ENCODE data around the gene IQSEC1. TPM values are rescaled to one million over a fixed set of nuclear protein-coding genes. Genes with fewer than 3 reads are reported as not detected.
A peak's percentile ranks its signal among the peaks of the same experiment; 100 is the strongest.

Gene IQSEC1
- total and polyA plus RNA-seq, 9 of the 15 experiments (the other 6 are each of a cell fraction or from before 2014, with no cell fraction given) = 0.56 to 39.0 (median 6.8) TPM

- H2AFZ ChIP-seq (ENCODE audit: low read depth, low read length) = no peak overlapping the region
- TF ChIP-seq KHSRP (IDR thresholded peaks at IDR 0.05) (no peak), TAF15 (IDR thresholded peaks at IDR 0.05; ENCODE audit: low read depth, low read length) (no peak), ZNF324 (CRISPR knock-in tag; IDR thresholded peaks at IDR 0.05) (no peak), ZC3H8 (IDR thresholded peaks at IDR 0.05) (no peak), ARID1B (IDR thresholded peaks at IDR 0.05) (peak; percentile 94), KLF13 (tag; IDR thresholded peaks at IDR 0.05; ENCODE audit: borderline replicate concordance, low read depth) (no peak), ZNF347 (CRISPR knock-in tag; IDR thresholded peaks at IDR 0.05; ENCODE audit: low read depth) (no peak), ZNF354B (CRISPR knock-in tag; IDR thresholded peaks at IDR 0.05) (no peak), NFYB (IDR thresholded peaks at IDR 0.05; ENCODE audit: extremely low read depth, insufficient read length) (no peak), ZNF384 (IDR thresholded peaks at IDR 0.05; ENCODE audit: low read depth, low read length) (no peak), MTA2 (IDR thresholded peaks at IDR 0.05; ENCODE audit: low read depth) (peak; percentile 64), MYNN (IDR thresholded peaks at IDR 0.05) (0 out of 2 replicates have a peak, but pooled peaks have one; percentile 54), MYNN (CRISPR knock-in tag; IDR thresholded peaks at IDR 0.05) (no peak), RAD21 (CRISPR knock-in tag; conservative IDR thresholded peaks at IDR 0.05 in 1 of 2, IDR thresholded peaks at IDR 0.05 in 1 of 2) (peak; percentile 5 to 12; a peak in 1 of 4 replicates), ZNF311 (CRISPR knock-in tag; IDR thresholded peaks at IDR 0.05) (no peak; the same call in 1 of the 2 replicates), TEAD4 (IDR thresholded peaks at IDR 0.05; ENCODE audit: low read length) (peak; percentile 94), TEAD4 (CRISPR knock-in tag; IDR thresholded peaks at IDR 0.05; ENCODE audit: borderline replicate concordance) (no peak), CBFA2T2 (conservative IDR thresholded peaks at IDR 0.05) (peak; percentile 88), RUNX1 (IDR thresholded peaks at IDR 0.05; ENCODE audit: low read depth) (peak; percentile 93), TEAD2 (tag; IDR thresholded peaks at IDR 0.05) (no peak), MLLT1 (IDR thresholded peaks at IDR 0.05) (peak in 1 of 2 experiments; percentile 83; a peak in 2 of 4 replicates), SMARCC2 (IDR thresholded peaks at IDR 0.05; ENCODE audit: low read depth) (peak; percentile 55; the same call in 1 of the 2 replicates), TSC22D4 (tag; IDR thresholded peaks at IDR 0.05) (no peak), MYC (IDR thresholded peaks at IDR 0.05; ENCODE audit: low read depth, low read length) (no peak), MYC (CRISPR knock-in tag; IDR thresholded peaks at IDR 0.05; ENCODE audit: borderline replicate concordance, low read depth) (no peak), HLTF (IDR thresholded peaks at IDR 0.05) (no peak)
Observed at GRCh38 chr3:13007251-13007941, 65.8 kb downstream of the IQSEC1 start.

More at GRCh38 chr3:13007251-13007941, 65.8 kb downstream of the IQSEC1 start:
- Histone ChIP-seq H4K20me1 (replicated peaks; ENCODE audit: control insufficient read depth, insufficient read depth, low read length) (0 out of 2 replicates have a peak, but pooled peaks cover 4% of the 10 kb centered on the region), H3K36me3 (ENCODE audit: control insufficient read depth, insufficient read depth, low read length) (no peaks in the 10 kb centered on the region), H3K9me3 (replicated peaks; ENCODE audit: control insufficient read depth, insufficient read depth, low read depth, low read length) (no peaks in the 10 kb centered on the region), H3K27me3 (ENCODE audit: control insufficient read depth in 2 of 2, insufficient read depth in 2 of 2, low read length in 2 of 2) (no peaks in the 10 kb centered on the region), H3K27ac (ENCODE audit: extremely low read depth, low read depth, low read length) (peak overlapping the region; percentile 11; the same call in 2 of the 3 replicates), H3K9me1 (ENCODE audit: control insufficient read depth, insufficient read depth, low read length) (no peaks in the 10 kb centered on the region), H3K4me1 (replicated peaks in 1 of 2; ENCODE audit: control insufficient read depth in 2 of 2, insufficient read depth in 2 of 2, low read length in 2 of 2) (peaks cover 70 to 77% of the 10 kb centered on the region in 2 experiments), H3K79me2 (ENCODE audit: control insufficient read depth, insufficient read depth, low read length) (no peaks in the 10 kb centered on the region), H3K9ac (ENCODE audit: insufficient read depth in 1 of 2, low read depth in 2 of 2, low read length in 2 of 2) (peak overlapping the region; percentile 50 to 81), H3K4me2 (ENCODE audit: insufficient read depth, low read length) (peak overlapping the region; percentile 48; the same call in 1 of the 2 replicates), H3K4me3 (no peak overlapping the region)
- ChIA-PET CTCF (ENCODE audit: low intra/inter-chr PET ratio) (interaction anchor here (0.7 kb wide), 1 partner anchor 25 kb away, joined by 3 read pairs; no protein-coding TSS in a partner anchor), POLR2A (interaction anchor here (1.5 to 1.8 kb wide), 3 partner anchors 8 to 25 kb away, joined by 4 to 9 read pairs (median 7); no protein-coding TSS in a partner anchor)
- in situ Hi-C loops (cut with MboI) (no loop called here), intact Hi-C loops (cut with micrococcal nuclease) (no loop called here)
- 15% methylated on average over 16 of the region's 16 CpGs for WGBS (ENCODE audit: insufficient coverage, low coverage, missing lambda C conversion rate)
- DNase-seq (ENCODE audit: extremely low read depth in 1 of 4, low spot score in 3 of 4) = peak; percentile 52 to 82 (median 67)
- peak; percentile 36 for ATAC-seq
- peak; percentile 87 for FAIRE-seq
- no TSS peak for BruUV-seq (replicated peaks)
